HFFc6 (cell line): ENCODE measurements around the gene LSM4. TPM values are rescaled to one million over a fixed set of nuclear protein-coding genes. Genes with fewer than 3 reads are reported as not detected.
"Not testable (repeated sequence)": the region's sequence is repeated elsewhere in the genome, so short reads cannot be mapped to it uniquely, and the experiment has no call there.

Experiments used
- DNase-seq: peaks from one replicate; pipeline ENCODE4 v3.0.0-alpha.2; 2018
- H3K27ac Mint-ChIP-seq: 2 replicates; pipeline ENCODE4 v1.8.0; 2020; ENCODE audit warnings: mild to moderate bottlenecking, mixed read lengths
- H3K27me3 Mint-ChIP-seq: 2 replicates; pipeline ENCODE4 v1.8.0; 2021; ENCODE audit warnings: mild to moderate bottlenecking, moderate library complexity, mixed read lengths; ENCODE audit not compliant: insufficient read depth
- H3K36me3 Mint-ChIP-seq: 2 replicates; pipeline ENCODE4 v1.8.0; 2021; ENCODE audit warnings: low read depth, mixed read lengths
- H3K4me1 Mint-ChIP-seq: 2 replicates; pipeline ENCODE4 v1.8.0; 2020; ENCODE audit warnings: low read depth, mixed read lengths
- H3K4me3 Mint-ChIP-seq: 2 replicates; pipeline ENCODE4 v1.8.0; 2020; ENCODE audit warnings: mild to moderate bottlenecking, moderate library complexity, mixed read lengths
- H3K9me3 Mint-ChIP-seq: 2 replicates; pipeline ENCODE4 v1.8.0; 2020; ENCODE audit warnings: mild to moderate bottlenecking, mixed read lengths
- long read RNA-seq: library from polyadenylated mRNA; unstranded; transcript quantifications from one replicate; pipeline ENCODE4 v2.0.0, GENCODE V29; 2019
- total RNA-seq, 6 experiments: library from RNA; stranded (reverse); fragmentation: NEBNext Ultra II Directional; extraction: Animal tissue kit (Norgen Biotek cat#: 25700); gene quantifications; 2 replicates in 1 of 6; 3 replicates in 5 of 6; pipeline ENCODE4 v1.2.3, GENCODE V29; 2021
- TF ChIP-seq, protein P1 (sequence below): fragments of 200-600 bp; sonication (generic); IDR thresholded peaks from 2 replicates; pipeline ENCODE4 v1.5.0; 2021; ENCODE audit warnings: antibody characterized with exemption, mild to moderate bottlenecking

Gene LSM4
- 100 to 1,000 TPM; 175 to 217 (median 202) TPM for total RNA-seq
- long read RNA-seq, transcript LSM4-203 (5 exons, 1,908 nt) = major isoform, 265 of 299 reads
- long read RNA-seq, partial matches to known transcripts = 15 of 299 reads
- long read RNA-seq, other reads (novel, unspliced or antisense) = 17 of 299 reads

- peak within 1 kb of the TSS; percentile 98 for H3K27ac Mint-ChIP-seq
- peak; percentile 96 for DNase-seq
- no peaks in the 10 kb centered on the region for H3K36me3 Mint-ChIP-seq
- peaks cover 5% of the 10 kb centered on the region for H3K27me3 Mint-ChIP-seq
- H3K4me1 Mint-ChIP-seq = peaks cover 35% of the 10 kb centered on the region
- H3K4me3 Mint-ChIP-seq = peak within 1 kb of the TSS; percentile 94
- no peaks in the 10 kb centered on the region for H3K9me3 Mint-ChIP-seq
- TF ChIP-seq, protein P1, sequence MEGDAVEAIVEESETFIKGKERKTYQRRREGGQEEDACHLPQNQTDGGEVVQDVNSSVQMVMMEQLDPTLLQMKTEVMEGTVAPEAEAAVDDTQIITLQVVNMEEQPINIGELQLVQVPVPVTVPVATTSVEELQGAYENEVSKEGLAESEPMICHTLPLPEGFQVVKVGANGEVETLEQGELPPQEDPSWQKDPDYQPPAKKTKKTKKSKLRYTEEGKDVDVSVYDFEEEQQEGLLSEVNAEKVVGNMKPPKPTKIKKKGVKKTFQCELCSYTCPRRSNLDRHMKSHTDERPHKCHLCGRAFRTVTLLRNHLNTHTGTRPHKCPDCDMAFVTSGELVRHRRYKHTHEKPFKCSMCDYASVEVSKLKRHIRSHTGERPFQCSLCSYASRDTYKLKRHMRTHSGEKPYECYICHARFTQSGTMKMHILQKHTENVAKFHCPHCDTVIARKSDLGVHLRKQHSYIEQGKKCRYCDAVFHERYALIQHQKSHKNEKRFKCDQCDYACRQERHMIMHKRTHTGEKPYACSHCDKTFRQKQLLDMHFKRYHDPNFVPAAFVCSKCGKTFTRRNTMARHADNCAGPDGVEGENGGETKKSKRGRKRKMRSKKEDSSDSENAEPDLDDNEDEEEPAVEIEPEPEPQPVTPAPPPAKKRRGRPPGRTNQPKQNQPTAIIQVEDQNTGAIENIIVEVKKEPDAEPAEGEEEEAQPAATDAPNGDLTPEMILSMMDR = no peak
Measured at GRCh38 chr19:18322759-18323460, at the start of gene LSM4. LSM4 (minus strand) TSS chr19:18323076; CDS start chr19:18323020, 56 bp downstream.

- peaks cover 33% of the 10 kb centered on the region for H3K4me1 Mint-ChIP-seq
- TF ChIP-seq, protein P1 = no peak
- peaks cover 21% of the 10 kb centered on the region for H3K36me3 Mint-ChIP-seq
- H3K27me3 Mint-ChIP-seq = peaks cover 4% of the 10 kb centered on the region; the same call in 1 of the 2 replicates
- no peaks in the 10 kb centered on the region for H3K9me3 Mint-ChIP-seq
- H3K4me3 Mint-ChIP-seq = no peak overlapping the region
- H3K27ac Mint-ChIP-seq = no peak overlapping the region
- no peak for DNase-seq
Measured at GRCh38 chr19:18368504-18369222, 45.8 kb upstream of the LSM4 start.

DNA sequence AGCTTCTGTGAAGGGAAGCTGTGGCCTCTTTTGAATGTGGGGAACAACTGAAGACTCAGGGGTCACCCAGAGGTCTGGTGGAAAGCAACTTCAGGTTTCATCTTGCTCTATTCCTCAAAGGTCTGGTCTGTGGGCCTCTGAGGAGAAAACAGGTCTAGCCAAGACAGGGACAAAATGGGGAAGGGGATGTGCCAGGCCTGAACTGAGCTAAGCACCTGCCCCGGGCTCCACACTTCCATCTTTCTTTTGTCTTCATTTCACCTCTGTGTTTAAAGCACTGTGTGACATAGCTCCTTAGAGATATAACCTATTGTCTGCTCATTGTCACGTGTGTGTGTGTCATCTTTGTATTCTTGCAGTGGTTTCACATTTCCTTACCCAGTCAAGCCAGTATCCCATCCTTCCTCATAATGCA is 43.2 kb upstream of the LSM4 start:
- peaks cover 41% of the 10 kb centered on the region for H3K4me1 Mint-ChIP-seq
- H3K9me3 Mint-ChIP-seq = no peaks in the 10 kb centered on the region
- TF ChIP-seq, protein P1 = no peak
- DNase-seq = peak; percentile 29
- no peak overlapping the region for H3K4me3 Mint-ChIP-seq
- H3K36me3 Mint-ChIP-seq = peaks cover 39% of the 10 kb centered on the region
- H3K27ac Mint-ChIP-seq = peak overlapping the region; percentile 98
- peaks cover 2% of the 10 kb centered on the region; the same call in 1 of the 2 replicates for H3K27me3 Mint-ChIP-seq

GRCh38 chr19:18364826-18365528 is 42.1 kb upstream of the LSM4 start:
- H3K4me3 Mint-ChIP-seq = peak overlapping the region; percentile 59
- H3K27ac Mint-ChIP-seq = peak overlapping the region; percentile 98
- H3K27me3 Mint-ChIP-seq = peaks cover 2% of the 10 kb centered on the region; the same call in 1 of the 2 replicates
- peaks cover 41% of the 10 kb centered on the region for H3K4me1 Mint-ChIP-seq
- TF ChIP-seq, protein P1 = no peak
- peak; percentile 98 for DNase-seq
- H3K36me3 Mint-ChIP-seq = peaks cover 39% of the 10 kb centered on the region
- H3K9me3 Mint-ChIP-seq = no peaks in the 10 kb centered on the region

DNA sequence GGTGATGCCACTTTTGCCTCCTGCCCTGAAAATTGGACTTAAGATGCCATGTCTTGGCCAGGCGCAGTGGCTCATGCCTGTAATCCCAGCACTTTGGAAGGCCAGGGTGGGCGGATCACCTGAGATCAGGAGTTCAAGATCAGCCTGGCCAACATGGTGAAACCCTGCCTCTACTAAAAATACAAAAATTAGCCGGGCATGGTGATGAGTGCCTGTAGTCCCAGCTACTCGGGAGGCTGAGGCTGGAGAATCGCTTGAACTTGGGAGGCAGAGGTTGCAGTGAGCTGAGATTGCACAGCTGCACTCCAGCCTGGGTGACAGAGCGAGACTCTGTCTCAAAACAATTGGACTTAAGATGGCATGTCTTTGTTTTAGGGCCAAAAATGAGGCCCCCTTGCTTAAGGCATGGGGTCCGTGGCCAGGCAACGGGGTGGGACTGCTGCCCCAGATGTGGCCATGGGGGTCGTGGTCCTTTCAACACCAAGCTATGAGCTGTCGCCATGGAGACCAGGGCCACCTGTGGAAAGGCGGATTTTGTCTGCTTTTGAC is 41.5 kb upstream of the LSM4 start:
- H3K4me3 Mint-ChIP-seq = peak overlapping the region; percentile 59; the same call in 1 of the 2 replicates
- H3K9me3 Mint-ChIP-seq, H3K27me3 Mint-ChIP-seq, DNase-seq: not testable (repeated sequence)
- peaks cover 41% of the 10 kb centered on the region for H3K36me3 Mint-ChIP-seq
- H3K27ac Mint-ChIP-seq = peak overlapping the region; percentile 98
- peaks cover 41% of the 10 kb centered on the region for H3K4me1 Mint-ChIP-seq
